ENCODE data around the gene HSDL1. TPM values are rescaled to one million over a fixed set of nuclear protein-coding genes. Genes with fewer than 3 reads are reported as not detected.

HSDL1 gene
- 10 to 100 TPM; 33.5 to 46.7 (median 44.7) TPM for polyA plus RNA-seq (ENCODE audit: insufficient read depth in 1 of 5, insufficient read length in 5 of 5, low replicate concordance in 1 of 5)
- long read RNA-seq, donor 1, transcript HSDL1-201 (6 exons, 3,519 nt) = minor isoform, 13 of 37 reads
- long read RNA-seq, donor 1, transcript HSDL1-208 (1 exons, 3,059 nt) = major isoform, 22 of 37 reads
- long read RNA-seq, donor 1, partial matches to known transcripts = 0 of 37 reads
- long read RNA-seq, donor 1, other reads (novel, unspliced or antisense) = 0 of 37 reads
- long read RNA-seq, donor 2, transcript HSDL1-201 (6 exons, 3,519 nt) = major isoform, 8 of 11 reads
- long read RNA-seq, donor 2, partial matches to known transcripts = 0 of 11 reads
- long read RNA-seq, donor 2, other reads (novel, unspliced or antisense) = 0 of 11 reads
- long read RNA-seq, donor 3, transcript HSDL1-201 (6 exons, 3,519 nt) = minor isoform, 7 of 28 reads
- long read RNA-seq, donor 3, transcript HSDL1-208 (1 exons, 3,059 nt) = major isoform, 19 of 28 reads
- long read RNA-seq, donor 3, partial matches to known transcripts = 0 of 28 reads
- long read RNA-seq, donor 3, other reads (novel, unspliced or antisense) = 0 of 28 reads
- long read RNA-seq, donor 4, transcript HSDL1-208 (1 exons, 3,059 nt) = major isoform, 18 of 25 reads
- long read RNA-seq, donor 4, transcript HSDL1-201 (6 exons, 3,519 nt) = minor isoform, 7 of 25 reads
- long read RNA-seq, donor 4, partial matches to known transcripts = 0 of 25 reads
- long read RNA-seq, donor 4, other reads (novel, unspliced or antisense) = 0 of 25 reads
- long read RNA-seq, donor 5, transcript HSDL1-201 (6 exons, 3,519 nt) = minor isoform, 7 of 32 reads
- long read RNA-seq, donor 5, transcript HSDL1-208 (1 exons, 3,059 nt) = major isoform, 24 of 32 reads
- long read RNA-seq, donor 5, partial matches to known transcripts = 0 of 32 reads
- long read RNA-seq, donor 5, other reads (novel, unspliced or antisense) = 0 of 32 reads
- long read RNA-seq, donor 6, transcript HSDL1-208 (1 exons, 3,059 nt) = major isoform, 15 of 39 reads
- long read RNA-seq, donor 6, transcript HSDL1-201 (6 exons, 3,519 nt) = minor isoform, 7 of 39 reads
- long read RNA-seq, donor 6, partial matches to known transcripts = 5 of 39 reads
- long read RNA-seq, donor 6, other reads (novel, unspliced or antisense) = 10 of 39 reads
- long read RNA-seq, donor 7, transcript HSDL1-201 (6 exons, 3,519 nt) = major isoform, 5 of 9 reads
- long read RNA-seq, donor 7, partial matches to known transcripts = 0 of 9 reads
- long read RNA-seq, donor 7, other reads (novel, unspliced or antisense) = 0 of 9 reads
- long read RNA-seq, donor 8, transcript HSDL1-201 (6 exons, 3,519 nt) = major isoform, 5 of 9 reads
- long read RNA-seq, donor 8, partial matches to known transcripts = 0 of 9 reads
- long read RNA-seq, donor 8, other reads (novel, unspliced or antisense) = 0 of 9 reads

GRCh38 chr16:84144859-84145639 lies at the start of gene HSDL1, which contains the start of gene DNAAF1:
HSDL1 (minus strand) TSS chr16:84145177; CDS start chr16:84131321, 13,856 bp downstream.
DNAAF1 (plus strand) TSS chr16:84145308; CDS start chr16:84145441, 133 bp downstream.
- peak; percentile 91 to 93 for DNase-seq

GRCh38 chr16:84194018-84194417 lies 49.0 kb upstream of the HSDL1 start:
- DNase-seq = no peak

- DNase-seq = no peak
These were observed 48.5 kb upstream of the HSDL1 start for GRCh38 chr16:84193480-84193879.

GRCh38 chr16:84191466-84191865 lies 46.5 kb upstream of the HSDL1 start:
- no peak for DNase-seq

- DNase-seq = no peak
These were observed 45.9 kb upstream of the HSDL1 start, which contains the start of gene ADAD2 for GRCh38 chr16:84190731-84191388. ADAD2 (plus strand) TSS chr16:84191157; CDS start chr16:84191231, 74 bp downstream.

DNA sequence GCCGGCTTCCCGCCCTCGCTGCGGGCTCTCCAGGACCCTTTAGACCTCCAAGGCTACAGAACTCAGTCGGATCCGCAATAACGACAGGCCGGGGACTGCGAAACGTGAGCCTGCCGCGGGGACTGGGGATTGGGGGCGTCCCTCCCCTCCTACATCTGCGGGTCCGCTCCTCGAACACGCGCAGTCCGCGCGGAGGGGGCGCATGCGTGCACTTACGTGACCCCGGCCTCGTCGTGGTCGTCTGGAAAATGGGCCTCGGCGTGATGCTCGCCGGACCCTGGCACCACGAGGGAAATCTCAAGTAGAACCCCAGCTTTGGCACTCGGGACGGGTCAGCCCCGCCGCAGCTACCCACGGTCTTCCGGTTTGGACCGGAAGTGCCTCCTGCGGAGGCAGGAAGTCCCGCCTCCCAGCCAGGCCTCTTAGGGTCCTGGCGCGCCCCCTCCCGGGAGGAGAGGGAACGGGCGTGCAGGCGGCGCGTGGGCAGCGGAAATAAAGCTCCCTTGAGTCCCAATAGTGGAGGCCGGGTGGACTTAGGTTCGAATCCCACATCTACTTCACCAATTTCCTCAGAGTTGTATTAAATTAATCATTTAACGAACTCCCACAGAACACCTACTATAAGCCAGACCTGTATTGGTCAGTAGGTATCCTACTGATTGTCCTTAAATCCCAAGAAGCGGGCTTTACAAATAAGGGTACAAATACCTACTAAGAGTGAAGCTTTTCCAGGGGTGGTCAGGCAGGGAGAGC lies 41.9 kb upstream of the HSDL1 start, which contains the start of gene TAF1C:
Gene TAF1C (minus strand): TSS at position 373 of the 753 bp plus-strand sequence. CDS start 2,069 bp downstream, outside the sequence.
- DNase-seq = peak; percentile 92 to 94

DNA sequence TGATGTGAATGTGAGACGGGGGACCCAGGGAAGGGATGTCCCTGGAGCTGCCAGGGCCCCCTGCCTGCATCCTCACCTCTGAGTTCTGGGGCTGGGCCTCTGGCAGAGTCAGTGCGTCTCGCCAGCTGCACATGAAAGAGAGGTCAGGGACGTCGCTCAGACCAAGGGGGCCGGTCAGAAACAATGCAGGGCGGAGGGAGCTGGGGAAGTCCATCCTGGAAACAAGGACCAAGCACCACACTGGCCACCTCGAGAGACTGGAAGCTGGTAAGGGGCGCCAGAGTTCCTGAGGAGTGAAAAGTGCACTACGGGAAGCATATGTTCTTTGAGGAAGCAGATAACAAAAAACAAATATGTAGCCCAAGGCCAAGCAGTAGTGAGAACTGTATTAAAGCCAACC lies 39.8 kb upstream of the HSDL1 start:
- DNase-seq = no peak

GRCh38 chr16:84183911-84184591 lies 39.1 kb upstream of the HSDL1 start:
- DNase-seq = no peak

- DNase-seq = no peak
These were observed 38.5 kb upstream of the HSDL1 start for GRCh38 chr16:84183572-84183875.

DNA sequence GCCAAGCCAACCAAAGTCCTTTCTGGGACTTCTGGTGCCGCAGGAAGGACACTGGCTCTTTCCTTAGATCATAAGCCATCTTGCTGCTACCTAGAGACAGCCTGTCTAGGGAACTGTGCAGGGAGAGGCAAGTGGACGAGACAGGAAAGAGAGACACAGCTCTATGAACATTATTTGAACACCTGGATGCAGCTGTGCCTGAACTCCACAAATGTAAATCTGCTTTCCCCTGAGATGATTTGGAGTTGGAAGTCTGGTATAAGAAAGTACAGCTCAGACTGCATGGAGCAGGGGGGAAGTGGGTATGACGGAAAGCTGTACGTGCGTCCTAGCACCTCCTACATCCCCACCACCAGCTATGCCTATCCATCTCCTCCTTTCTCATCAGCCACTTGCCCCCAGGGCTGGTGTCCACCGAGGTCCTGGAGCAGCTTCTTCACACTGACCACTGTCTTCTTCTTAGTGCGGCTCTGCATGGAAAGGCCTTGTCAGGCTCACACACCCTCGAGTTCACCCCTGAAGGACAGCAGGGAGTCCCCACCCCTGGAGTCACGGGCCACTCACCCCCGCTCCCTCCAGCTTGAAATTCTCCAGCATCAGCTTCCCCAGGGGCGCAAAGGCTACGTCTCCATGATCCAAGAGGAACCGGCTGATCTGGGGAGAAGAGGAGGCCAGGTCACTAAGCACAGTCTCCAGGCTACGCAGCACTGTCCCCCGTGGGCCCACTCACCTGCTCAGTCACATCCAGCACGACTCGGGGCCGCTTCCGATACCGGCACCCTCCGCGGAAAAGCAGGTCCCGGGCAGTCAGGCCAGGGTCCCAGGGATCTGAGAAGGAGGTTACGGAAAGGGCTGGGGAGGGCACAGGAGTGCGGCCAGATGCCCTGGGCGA lies 37.9 kb upstream of the HSDL1 start:
- no peak for DNase-seq

DNA sequence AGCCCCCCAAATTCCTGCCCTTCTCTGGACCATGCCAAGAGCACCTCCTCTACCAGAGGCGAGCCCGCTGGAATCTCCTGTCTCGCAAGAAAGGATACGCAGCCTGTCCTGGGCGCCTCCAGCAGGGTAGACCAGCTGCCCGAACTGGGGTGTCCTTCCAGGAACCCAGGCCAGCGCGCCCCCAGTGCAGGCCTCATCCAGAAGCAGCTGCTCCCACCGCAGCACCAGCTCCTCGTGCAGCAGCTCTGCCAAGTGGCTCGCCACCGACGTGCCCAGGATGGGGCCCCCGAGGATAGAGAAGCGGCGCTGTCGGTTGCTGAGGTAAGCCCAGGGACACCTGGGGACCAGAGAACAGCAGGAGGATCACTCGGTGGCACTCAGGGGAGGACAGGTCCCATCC lies 37.1 kb upstream of the HSDL1 start:
- DNase-seq = no peak

DNA sequence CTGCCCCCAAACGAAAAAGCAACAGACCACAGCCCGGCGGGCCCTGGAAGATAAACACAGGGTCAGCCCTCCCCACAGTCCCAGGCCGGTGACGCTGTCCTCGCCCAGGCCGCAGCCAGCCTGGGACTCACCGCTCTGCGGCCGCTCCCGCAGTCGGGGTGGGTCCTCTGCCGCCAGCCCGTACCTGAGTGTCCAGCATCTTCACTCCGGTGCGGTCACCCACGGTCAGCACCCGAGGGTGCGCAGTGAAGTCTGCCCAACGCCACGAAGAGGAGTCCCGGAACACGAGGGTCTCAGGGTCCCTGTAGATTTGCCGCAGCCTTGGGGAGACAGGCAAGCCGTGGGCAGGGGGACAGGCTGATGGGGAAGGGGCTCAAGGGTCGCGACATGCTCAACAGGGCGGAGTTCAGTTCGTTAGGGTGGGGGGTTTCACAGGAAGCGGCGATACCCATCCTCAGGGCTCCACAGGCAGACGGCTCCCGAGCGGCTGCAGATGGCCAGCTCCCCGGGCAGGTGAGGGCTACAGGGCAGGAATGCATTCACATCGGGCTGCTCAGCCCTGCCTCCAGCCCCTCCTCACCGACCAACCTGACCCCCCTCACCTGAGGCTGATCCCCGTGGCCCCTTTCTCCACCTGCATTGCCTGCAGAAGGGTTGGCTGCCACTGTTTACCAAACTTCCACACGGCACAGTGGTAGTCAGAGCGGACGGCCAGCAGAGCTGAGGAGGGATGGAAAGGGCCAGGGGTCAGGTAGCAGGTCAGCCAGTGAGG lies 36.4 kb upstream of the HSDL1 start:
- DNase-seq = no peak

DNA sequence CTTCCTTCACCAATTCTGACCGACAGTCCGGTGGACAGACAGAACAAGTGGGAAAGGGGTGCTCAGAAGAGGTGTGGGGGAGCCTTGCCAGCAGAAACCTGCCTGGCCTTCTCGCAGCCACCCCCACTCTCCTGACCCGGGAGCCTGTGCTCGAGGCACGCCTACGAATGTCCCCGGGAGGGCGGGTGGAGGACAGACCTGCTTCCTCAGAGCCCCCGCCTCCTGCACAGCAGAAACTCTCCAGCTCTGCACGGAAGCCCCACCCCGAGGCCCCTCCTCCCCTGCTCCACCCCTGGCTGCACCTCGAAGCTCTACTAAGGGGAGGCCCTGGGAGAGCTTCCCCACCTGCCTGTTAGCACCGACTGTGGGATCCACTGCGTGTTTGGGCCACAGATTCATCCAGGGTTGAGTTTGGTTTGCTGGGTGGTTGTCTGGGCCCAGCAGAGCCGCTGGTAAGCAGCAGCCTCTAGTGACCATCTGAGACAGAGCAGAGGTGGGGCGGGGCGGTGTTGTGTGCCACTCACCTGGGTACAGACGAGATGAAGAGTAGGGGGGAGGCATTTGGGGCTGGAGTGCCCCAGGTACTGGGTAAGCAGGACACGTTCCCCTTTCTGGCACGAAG lies 35.7 kb upstream of the HSDL1 start:
- no peak for DNase-seq

GRCh38 chr16:84179612-84180320 lies 34.8 kb upstream of the HSDL1 start:
- DNase-seq = no peak

DNA sequence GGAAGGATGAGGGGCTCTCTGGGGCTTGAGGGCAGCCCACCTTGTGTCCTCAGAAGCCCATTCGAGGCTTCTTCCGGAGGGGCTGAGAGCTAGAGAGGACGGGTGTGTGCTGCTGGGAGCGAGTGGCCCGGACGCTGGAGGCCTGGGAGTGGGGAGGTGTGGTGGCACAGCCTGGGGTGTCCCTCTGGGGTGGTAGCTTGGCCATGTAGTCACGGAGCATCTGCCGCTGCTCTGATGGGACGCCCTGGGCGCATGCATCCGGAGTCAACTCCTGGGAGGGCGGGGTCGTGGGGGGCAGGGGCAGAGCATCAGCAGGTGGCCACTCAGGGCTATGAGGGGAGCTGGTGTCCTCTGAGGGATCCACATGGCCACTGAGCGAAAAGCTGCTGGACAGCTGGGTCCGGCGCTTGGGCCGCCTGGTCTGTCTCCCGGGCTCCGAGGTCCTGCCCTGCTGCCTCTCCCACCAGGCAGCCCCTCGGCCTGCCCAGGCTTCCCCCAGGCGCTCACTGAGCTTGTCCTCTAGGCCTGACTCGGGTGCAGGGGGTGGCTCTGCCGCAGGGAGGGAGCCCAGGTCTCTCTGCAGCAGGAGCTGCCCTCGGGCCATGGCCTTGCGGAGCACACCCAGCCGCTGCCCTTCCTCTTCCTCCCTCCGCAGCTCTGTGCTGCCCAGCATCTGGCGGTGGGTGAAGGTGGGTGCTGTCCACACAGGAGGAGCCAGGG lies 34.1 kb upstream of the HSDL1 start:
- no peak for DNase-seq
